Frontal cortex (tissue), 4 donors: ENCODE data around the gene FERMT3. TPM values are rescaled to one million over a fixed set of nuclear protein-coding genes. Genes with fewer than 3 reads are reported as not detected.
"Not testable (repeated sequence)": the region's sequence is repeated elsewhere in the genome, so short reads cannot be mapped to it uniquely, and the experiment has no call there.

Source experiments
- DNase-seq, 2 donors: peaks; one replicate each; pipeline ENCODE4 v3.0.0; 2012; ENCODE audit warnings: low spot score in 2 of 2
- FAIRE-seq: peaks from 2 replicates; lab custom pipeline; 2012; peaks lifted over from hg19 to GRCh38; lab: Jason Lieb, UNC
- total RNA-seq: library from RNA; depleted of rRNA; stranded (reverse); fragments of >200 nt; gene quantifications from one replicate; pipeline ENCODE4 v1.2.3, GENCODE V29; 2014
- donor health status: control.
- donor health status: control.
- donor health status: control.

Gene FERMT3
- total RNA-seq: 0.41 TPM

DNA sequence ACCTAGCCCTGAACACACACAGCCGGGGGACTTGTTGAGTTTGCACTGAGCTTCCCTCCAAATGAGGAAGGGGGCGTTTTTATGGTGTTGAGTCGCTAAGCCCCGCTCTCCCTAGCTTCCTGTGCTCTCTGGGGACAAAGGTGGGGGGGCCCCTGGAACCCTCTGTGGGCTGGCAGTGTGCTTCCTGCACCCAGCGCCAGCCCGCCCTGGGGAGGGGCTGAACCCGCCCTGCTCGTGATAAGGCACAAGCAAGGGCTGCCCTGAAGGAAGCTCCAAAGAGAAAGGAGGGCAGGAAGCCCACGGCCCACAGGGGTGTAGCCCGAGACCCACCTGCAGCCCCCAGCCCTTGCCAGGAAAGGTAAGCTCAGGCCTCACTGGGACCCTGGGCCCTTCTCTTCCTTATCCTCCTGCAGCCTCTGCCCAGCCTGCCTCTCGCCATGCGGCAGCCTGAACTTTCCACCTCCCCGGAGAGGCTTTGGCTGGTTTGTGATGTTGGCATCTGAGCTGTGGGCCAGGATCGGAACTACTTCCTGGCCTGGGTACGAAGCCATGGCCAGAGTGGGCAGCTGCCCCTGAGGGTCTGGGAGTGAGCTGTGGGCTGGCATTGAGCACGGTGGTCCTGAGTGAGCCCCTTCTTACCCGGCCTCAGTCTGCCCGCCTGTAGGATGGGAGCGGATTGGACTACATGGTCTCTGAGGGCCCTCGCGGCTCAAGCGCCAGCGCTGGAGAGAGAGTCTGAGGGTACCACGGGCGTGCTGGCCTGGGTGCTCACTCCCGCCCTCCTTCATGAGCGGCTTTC is at the start of gene FERMT3:
FERMT3 (plus strand) TSS at position 265 of the 799 bp plus-strand sequence. CDS start 644 bp downstream, outside the sequence.
- no peak for FAIRE-seq
- DNase-seq: peak in 1 of 2 donors; percentile 20

DNA sequence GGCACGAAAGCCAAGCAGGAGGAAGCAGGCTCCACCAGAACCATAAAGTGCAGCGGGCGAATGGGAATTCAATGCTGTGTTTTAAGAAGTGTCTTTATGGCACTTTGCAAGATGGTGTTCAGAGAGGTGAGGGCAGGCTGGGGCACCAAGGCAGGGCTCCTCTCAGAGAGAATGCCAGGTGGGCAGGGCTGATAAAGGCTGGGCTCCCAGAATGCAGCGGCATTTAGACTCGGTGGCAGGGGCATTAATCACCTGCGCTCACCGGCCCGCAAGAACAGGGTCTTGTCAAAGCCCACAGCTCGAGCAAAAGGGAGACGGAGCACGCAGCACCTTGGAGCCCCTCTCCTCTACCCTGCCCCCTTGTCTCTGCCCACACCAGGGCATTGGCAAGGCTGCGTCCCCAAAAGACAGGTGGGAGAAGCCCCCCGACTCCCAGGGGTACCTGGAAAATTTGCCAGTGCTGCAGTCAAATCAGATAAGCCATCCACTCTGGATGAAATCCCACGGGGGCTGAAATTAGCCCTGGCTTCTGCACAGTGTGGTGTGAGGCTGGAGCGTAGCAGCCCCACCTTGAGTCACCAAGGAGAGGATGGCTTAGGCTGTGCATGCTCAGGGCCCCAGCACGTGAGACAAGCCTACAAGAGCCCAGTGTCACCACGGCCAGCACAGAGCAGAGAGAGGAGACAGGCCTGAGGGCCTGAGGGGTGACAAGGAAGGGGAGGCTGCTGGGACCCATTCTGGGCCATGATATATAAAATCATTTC is 48.7 kb upstream of the FERMT3 start:
- DNase-seq (no peak), FAIRE-seq (no peak)

DNA sequence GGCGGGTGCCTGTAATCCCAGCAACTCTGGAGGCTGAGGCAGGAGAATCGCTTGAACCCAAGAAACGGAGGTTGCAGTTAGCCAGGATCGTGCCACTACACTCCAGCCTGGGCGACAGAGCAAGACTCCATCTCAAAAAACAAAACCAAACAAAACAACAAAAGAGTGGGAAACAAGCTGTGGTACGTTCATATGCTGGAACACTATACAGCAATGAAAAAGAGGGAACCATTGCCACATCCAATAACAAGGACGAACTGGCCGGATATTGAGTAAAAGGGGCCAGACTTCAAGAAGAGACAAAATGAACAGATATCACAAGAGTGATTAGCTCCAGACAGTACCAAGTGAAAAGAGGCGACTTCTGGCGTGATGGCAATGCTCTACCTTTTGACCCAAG is 45.5 kb upstream of the FERMT3 start:
- FAIRE-seq (no peak), DNase-seq (no peak)

DNA sequence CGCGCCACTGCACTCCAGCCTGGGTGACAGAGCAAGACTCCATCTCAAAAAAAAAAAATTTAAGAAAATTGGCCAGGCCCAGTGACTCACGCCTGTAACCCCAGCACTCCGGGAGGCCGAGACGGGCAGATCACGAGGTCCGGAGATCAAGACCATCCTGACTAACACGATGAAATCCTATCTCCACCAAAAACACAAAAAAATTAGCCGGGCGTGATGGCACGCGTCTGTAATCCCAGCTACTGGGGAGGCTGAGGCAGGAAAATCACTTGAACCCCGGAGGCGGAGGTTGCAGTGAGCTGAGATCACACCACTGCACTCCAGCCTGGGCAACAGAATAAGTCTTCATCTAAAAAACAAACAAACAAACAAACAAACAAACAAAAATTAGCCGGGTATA is 43.8 kb upstream of the FERMT3 start:
- DNase-seq, FAIRE-seq: not testable (repeated sequence)

DNA sequence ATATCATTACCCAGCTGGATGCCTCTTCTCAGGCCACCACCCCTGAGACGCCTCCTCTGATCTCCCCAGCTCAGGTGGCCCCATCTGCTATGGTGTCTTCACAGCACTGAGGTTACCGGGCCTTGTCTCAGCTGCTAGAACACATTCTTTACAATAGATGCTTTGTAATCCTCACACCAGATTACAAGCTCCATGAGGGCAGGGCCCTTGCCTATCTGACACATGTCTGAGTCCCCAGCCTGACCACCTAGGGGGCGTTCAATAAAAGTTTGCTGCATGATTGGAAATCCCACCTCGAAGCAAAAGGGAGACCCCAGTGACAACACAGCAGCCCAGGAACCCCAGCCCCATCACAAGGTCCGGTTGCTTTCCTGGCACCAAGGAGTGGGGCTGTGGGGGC is 42.6 kb upstream of the FERMT3 start:
- FAIRE-seq (no peak), DNase-seq (no peak)

DNA sequence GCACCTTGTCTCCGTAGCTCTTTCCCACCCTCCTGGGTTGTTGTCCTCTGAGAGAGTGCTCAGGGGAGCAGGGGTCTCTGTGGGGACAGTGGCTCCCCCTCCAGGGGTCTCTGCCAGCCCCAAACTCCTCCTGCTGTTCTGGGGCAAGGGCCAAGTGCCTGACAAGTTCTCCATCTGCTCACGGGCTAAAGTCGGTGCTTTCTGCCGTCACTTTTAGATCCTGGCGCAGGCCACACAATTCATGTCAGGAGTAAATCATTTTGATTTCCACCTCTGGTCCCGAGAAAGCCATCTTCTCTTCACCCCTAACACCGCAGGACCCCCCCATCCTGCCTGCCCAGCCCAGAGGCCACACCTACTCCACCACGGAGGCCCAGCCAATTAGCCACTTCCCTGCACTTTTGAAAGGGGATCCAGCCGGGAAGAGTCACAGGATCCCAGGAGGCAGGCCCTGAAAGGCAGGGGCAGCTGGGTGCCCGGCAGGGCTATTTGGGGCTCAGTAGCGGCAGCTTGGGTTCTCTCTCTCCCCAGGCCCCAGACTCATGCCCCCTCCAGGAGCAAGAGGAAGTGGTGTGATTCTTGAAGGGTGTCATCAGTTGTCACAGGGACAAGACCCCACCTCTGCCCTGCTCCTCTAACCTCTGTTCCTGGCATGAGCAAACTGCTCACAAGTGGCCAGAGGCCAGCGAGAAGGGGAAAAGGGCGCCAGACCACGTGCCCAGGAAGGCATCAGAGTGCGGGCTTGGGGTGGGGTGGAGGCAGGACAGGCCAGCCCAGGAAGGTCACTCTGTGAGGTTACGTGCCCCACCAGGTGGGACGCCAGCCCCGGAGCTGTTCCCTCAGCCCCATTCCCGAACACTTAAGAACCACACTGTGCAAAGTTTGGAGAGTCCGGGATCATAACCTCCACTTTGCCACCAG is 41.9 kb upstream of the FERMT3 start:
- DNase-seq: no peak
- FAIRE-seq: no peak

DNA sequence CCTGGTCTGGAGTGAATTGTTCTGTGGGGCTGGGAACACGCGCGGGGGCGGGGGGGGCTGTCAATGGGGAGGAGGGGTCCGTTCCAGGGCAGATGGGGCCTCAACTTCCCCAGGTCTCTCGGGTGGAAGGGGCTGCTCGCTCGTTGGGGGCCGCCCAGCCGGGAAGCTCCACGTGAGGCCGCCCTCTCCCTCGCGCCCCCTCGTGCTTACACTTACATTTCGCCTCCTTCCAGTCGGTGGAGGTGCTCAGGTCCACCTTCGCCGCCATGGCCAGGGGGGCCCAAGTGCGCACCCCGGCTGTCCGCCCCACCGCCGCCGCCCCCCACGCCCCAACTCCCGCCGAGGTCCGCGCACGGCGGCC is 41.1 kb upstream of the FERMT3 start:
- DNase-seq (no peak), FAIRE-seq (no peak)

DNA sequence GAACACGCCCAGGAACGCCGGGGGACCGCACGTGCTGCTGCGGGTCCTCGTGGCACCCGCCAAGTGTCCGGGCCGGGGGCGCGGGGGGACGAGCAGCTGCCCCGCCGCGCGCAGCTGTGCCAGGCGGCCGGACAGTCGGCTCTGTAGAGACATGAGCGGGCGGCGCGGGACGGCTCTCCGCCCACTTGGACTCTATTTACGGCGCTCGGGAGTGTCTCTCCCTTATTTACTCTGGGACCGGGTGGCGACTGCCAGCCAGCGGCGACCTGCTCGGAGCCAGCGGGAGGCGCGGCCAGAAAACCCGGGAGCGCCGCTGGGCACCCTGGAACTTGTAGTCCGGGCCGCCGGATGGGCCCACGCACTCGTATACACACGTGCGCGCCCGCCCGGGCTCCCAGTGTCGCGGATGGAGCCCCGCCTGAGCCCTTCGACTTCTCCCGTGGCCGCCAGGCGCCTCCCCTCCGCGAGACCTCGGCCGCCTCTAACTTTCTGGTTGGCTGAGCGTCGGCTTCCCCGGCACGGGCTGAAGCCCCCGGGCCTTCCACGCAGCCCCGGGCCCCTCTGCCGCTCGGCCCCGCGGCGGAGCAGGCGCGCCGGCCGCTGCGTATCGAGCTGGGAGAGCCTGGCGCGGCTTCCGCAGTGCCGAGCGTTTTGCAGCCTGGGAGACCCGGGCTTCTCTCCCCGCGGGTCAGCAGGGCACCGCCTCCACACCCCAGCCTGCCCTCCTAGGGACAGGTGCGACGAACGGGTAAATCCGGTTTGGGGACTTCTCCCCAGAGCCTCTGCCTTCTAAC is 40.5 kb upstream of the FERMT3 start, which contains the start of gene MACROD1:
MACROD1 (minus strand) TSS at position 272 of the 794 bp plus-strand sequence; CDS start at position 153, 119 bp downstream.
- FAIRE-seq: no peak
- peak; percentile 83 to 88 for DNase-seq

DNA sequence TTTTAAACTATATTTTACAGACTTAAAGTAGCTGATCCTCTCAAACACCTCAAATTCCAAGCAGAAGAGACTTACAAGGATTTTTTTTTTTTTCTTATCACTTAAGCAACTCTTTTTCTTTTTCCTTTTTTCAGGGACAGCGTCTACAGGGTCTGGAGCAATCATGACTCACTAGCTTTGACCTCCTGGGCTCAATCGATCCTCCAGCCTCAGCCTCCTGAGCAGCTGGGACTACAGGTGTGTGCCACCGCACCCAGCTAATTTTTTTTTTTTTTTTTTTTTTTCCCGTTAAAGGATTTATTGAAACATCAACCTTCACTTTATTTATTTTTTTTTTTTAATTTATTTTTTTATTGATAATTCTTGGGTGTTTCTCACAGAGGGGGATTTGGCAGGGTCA is 36.1 kb upstream of the FERMT3 start:
- FAIRE-seq: no peak
- DNase-seq: no peak

DNA sequence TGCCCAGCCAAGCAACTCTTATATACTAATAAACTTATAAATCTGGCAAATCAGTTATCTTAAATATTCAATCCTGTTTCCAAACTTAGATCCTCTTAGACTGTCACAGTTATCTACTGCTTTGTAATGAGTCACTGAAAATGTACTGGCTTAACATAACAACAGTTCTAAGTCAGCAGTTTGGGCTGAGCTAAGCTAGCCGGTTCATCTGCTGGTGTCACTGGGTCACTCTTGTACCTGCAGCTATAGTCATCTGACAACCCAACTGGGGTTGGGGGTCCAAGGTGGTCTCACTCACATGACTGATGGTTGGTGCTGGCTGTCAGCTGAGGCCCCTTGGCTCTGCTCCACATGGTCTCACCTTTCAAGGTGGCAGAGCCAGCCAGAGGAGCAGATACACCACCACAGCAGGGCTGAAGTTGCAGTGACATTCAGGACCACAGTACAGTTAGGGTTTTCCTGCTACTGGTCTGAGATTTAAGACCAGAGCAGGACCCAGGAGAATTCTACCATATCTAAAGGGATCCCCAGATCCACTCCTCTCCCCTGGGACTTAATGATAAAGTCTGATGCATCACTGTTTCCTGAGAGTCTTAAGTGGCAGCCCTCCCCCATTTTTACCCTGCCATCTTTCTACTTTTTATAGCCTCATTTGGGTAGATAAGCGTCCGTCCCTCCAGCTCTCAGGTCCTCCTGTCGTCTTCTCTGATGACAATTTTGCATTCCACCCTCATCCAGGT is 32.7 kb upstream of the FERMT3 start:
- no peak for FAIRE-seq
- DNase-seq: no peak

DNA sequence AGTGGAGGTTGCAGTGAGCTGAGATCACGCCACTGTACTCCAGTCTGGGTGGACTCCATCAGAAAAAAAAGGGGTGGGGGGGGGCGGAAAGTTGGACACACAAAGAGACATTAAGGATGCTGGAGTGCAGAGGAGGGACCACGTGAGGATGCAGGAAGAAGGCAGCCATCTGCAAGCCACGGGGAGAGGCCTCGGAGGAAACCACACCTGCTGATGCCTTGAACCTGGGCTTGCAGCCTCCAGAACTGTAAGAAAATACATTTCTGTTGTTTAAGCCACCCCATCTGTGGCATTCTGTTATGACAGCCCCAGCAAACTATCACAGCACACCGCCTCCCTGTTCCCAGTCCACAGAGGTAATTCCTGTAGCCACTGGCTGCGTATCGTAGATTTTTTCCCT is 29.8 kb upstream of the FERMT3 start:
- FAIRE-seq (no peak), DNase-seq (no peak)

DNA sequence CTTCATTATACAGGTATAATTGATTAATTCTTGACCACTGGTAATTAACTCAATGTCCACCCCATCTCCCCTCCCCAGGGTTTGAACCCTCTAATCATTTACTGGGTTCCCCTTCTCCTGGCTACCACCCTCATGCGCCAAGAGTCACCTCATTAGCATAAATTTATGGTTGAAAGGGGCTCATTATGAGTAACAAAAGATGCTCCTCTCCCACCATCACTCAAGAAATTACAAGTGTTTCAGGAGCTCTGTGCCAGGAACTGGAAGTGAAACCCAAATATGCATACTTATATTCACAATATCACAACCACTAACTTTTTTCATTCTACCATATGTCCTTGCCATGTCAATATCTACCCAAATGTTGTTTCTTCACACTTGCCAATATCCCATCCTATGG is 28.3 kb upstream of the FERMT3 start:
- no peak for FAIRE-seq
- no peak for DNase-seq

DNA sequence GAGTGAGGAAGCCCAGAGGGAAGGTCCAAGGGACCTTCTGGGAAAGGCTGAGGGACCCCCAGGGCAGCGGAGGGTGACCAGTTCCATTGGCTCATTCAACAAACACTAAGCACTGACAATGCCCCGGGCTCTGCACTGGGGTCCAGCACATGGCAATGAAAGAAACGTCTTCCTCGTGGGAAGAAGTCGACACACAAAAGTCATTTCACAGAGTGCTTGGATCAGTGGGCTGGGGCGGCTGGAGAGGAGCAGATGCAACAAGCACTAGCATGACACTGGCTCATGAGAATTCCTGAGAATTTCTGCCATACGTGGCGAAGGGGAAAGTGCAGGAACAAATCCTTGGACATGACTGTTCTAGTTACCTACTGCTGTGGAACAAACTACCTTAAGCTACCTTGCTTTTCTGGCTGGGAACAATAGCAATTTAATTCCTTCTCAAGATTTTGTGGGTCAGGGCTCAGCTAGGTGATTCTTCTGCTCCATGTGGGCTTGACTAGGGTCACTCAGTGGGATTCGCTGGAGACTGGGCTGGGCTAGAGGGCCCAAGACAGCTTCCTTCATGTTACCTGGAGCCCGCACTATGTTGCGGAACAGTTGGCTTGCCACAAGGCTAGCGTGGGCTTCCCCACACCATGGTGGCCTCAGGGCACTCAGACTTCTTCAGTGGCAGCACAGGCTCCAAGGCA is 27.4 kb upstream of the FERMT3 start:
- FAIRE-seq (no peak), DNase-seq (no peak)

DNA sequence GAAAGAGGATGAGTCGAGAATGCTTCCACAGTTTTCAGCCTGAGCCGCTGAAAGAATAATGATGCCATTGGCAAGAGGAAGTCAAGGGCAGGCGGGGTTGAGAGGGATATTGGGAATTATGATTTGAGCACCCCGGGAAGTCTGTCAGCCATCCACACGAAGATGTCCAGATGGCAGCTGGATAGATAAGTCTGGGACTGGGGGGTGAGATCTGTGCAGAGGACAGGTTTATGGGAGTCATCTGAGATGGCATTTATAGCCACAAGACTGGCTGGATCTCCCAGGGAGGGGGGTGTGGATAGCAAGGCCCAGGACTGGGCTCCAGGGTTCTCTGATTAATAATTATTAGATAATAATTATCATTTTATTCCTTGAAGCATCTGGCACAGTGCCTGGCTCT is 25.6 kb upstream of the FERMT3 start:
- DNase-seq (no peak), FAIRE-seq (no peak)

DNA sequence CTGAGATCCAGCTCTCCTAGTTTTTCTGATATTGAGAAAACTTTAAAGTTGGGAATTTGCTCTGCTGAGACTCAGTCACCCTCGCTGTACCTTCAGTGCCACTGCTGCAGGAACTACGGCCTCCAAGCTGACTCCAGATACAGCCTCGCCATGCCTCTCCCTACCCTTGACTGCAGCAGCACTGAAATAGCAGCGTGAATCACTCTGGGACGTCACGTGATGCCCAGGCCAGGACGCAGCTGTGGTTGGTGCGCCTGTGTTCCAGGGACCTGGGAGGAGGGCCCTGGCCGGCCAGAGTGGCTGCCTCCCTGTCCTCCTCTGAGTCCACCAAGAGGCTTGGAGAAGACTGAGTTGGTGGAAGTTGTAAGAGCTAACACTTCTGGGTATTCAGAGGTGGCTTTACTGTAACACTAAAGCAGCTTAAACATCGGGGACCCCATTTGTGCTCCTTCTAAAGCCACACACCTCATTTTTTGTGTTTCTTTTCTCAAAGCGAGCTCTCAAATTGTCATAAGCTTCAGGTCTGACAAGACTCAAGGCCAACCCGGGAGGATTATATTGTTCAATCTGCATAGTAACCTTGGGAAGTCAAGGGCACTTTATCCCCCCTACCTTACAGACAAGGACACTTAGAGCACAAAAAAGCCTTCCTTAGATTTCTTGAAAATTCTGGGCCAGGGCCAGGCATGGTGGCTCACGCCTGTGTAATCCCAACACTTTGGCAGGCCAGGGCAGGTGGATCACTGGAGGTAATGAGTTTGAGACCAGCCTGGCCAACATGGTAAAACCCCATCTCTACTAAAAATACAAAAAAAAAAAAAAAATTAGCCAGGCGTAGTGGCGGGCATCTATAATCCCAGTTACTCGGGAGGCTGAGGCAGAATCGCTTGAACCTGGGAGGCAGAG is 24.8 kb upstream of the FERMT3 start:
- DNase-seq: peak; percentile 76 to 80
- no peak for FAIRE-seq

DNA sequence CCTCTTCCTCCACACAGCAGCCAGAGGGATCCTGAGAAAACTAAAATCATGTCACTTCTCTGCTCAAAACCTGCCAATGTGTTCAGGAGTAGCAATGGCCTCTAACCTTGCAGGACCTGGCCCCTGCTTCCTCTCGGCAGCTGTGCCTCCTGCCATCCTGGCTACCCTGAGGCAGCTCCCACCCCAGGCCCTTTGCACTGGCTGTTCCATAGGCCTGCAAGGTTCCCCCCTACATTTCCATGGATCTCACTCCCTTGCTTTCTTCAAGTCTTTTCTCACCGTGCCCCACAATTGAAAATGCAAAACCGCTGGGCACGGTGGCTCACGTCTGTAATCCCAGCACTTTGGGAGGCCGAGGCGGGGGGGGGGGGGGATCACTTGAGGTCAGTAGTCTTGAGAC is 22.6 kb upstream of the FERMT3 start:
- FAIRE-seq: no peak
- DNase-seq: no peak

DNA sequence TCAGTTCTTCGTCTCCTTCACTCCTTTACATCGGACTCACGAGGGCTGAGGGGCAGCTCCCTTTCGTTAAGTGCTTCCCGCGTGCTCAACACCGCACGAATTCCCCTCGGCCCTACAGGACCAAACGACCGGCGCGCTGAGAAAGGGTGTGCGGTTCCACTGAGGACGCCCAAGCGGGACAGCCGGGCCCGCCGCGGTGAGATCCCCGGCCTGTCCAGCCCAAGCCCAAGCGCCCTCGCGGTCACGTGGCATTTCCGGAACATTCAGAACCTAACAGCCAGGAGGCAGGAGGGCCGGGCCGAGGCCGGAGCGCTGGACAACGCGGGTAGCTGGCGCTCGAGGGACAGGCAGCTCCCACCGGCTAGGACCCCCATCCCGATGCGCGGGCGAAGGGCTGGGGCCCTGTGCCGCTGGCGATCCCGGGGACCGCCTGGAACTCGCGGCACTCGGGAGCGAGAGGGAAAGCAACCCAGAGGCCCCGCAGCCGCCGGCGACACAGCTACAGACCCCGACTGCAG is 21.3 kb upstream of the FERMT3 start:
- FAIRE-seq (no peak), DNase-seq (peak; percentile 70 to 72)
